Nucleus accumbens (tissue), 56 donors: Measurements from ENCODE around the gene VSIR.

Experiments used
- DNase-seq, 56 donors: peaks; one replicate each; lab custom pipeline; 2025; lab: John Stamatoyannopoulos, UW

The VSIR gene

GRCh38 chr10:71773221-71773971 is at the start of gene VSIR:
VSIR (minus strand) TSS chr10:71773520; CDS start chr10:71773439, 81 bp downstream.
- peak in 52 of 56 donors; percentile 23 to 87 (median 60) for DNase-seq

- DNase-seq: no peak
Measured at GRCh38 chr10:71821909-71822763, 48.8 kb upstream of the VSIR start.

- no peak for DNase-seq
Measured at GRCh38 chr10:71820966-71821365, 47.6 kb upstream of the VSIR start.

- no peak for DNase-seq
Measured at GRCh38 chr10:71819985-71820384, 46.7 kb upstream of the VSIR start.

GRCh38 chr10:71819441-71819861 is 46.1 kb upstream of the VSIR start:
- DNase-seq: no peak

- DNase-seq: no peak
Measured at GRCh38 chr10:71818674-71819260, 45.4 kb upstream of the VSIR start.

- peak in 6 of 56 donors; percentile 25 to 62 (median 36) for DNase-seq
Measured at GRCh38 chr10:71817831-71818655, 44.7 kb upstream of the VSIR start.

GRCh38 chr10:71816936-71817618 is 43.8 kb upstream of the VSIR start:
- peak in 4 of 56 donors; percentile 30 to 37 (median 34) for DNase-seq

GRCh38 chr10:71816421-71816851 is 43.1 kb upstream of the VSIR start:
- DNase-seq: no peak

GRCh38 chr10:71815515-71816130 is 42.3 kb upstream of the VSIR start:
- no peak for DNase-seq

- DNase-seq: no peak
Measured at GRCh38 chr10:71814922-71815411, 41.6 kb upstream of the VSIR start.

GRCh38 chr10:71812913-71813590 is 39.7 kb upstream of the VSIR start:
- DNase-seq: no peak

GRCh38 chr10:71812016-71812912 is 38.9 kb upstream of the VSIR start:
- DNase-seq: peak in 50 of 56 donors; percentile 18 to 80 (median 60)

GRCh38 chr10:71811351-71811750 is 38.0 kb upstream of the VSIR start:
- no peak for DNase-seq

- DNase-seq: no peak
Measured at GRCh38 chr10:71810048-71810750, 36.9 kb upstream of the VSIR start.

- no peak for DNase-seq
Measured at GRCh38 chr10:71809628-71810027, 36.3 kb upstream of the VSIR start.
